GM08714 (cell line): Measurements from ENCODE around the gene CDHR1.

ENCODE experiments used
- H3K4me3 ChIP-seq: fragments of 200-500 bp; sonication (Bioruptor generic); 2 replicates; pipeline ENCODE4 v1.5.1; 2014; ENCODE audit warnings: mild to moderate bottlenecking, low read length, inconsistent platforms
- ZNF274 ChIP-seq: IDR thresholded peaks from 2 replicates; pipeline ENCODE4 v1.6.1; 2012; ENCODE audit warnings: mild to moderate bottlenecking, low read depth, low read length

The CDHR1 gene

DNA sequence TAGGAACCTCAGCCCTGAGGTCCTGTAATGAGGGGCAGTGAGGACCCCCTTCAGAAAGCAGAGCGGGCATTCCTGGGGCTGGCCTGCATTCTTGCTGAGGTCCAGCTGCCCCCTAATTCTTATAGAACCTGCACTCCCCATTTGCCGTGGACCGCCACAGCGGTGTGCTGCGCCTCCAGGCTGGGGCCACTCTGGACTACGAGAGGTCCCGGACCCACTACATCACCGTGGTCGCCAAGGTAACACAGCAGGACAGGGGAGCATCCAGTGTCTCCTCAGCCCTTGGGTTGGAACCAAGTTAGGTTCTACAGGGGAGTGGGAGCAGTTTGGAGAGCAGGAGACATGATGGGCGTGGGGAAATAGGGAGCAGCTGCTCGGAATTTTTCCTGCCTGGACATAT is 7.3 kb downstream of the CDHR1 start:
- H3K4me3 ChIP-seq, result no peak overlapping the region
- TF ChIP-seq ZNF274, result no peak

DNA sequence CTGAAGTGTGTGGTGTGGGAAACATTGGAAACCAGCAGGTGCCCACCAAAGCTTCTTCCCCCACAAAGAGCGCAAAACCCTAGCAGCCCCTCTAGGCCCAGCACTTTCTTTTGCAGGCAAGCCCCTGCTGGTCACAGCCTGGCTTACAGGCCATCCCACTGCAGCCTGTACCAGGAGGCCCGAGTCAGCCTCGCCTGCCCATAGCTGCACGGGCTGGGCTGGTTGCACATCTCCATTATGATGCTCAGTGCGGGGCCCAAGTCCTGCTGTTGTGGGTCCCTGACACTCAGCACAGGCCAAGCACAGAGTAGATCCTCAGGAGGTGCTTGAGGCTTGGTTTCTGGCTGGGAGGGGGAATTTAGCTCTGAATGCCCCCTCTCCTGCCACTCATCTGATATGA is 8.0 kb downstream of the CDHR1 start:
- no peak for TF ChIP-seq ZNF274
- H3K4me3 ChIP-seq, result no peak overlapping the region

DNA sequence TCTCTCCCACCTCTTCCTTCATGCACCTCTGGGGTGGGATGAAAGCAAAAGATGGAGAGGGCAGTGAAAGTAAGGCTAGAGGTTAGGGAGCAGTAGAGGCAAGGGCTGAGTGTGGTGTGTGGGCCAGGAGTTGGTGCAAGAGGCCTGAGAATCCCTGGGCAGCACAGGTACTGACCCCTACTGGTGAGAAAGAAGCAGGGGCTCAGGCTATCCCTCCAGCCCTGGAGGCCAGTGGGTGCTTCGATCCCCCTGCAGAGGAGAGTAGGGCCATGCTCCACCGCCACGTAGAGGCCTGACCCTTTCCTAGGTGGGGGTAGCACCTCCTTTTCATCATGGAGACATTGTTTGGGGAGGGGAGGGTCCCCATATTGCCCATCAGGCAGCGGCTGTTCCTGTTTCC is 9.8 kb downstream of the CDHR1 start:
- TF ChIP-seq ZNF274, result no peak
- no peak overlapping the region for H3K4me3 ChIP-seq

DNA sequence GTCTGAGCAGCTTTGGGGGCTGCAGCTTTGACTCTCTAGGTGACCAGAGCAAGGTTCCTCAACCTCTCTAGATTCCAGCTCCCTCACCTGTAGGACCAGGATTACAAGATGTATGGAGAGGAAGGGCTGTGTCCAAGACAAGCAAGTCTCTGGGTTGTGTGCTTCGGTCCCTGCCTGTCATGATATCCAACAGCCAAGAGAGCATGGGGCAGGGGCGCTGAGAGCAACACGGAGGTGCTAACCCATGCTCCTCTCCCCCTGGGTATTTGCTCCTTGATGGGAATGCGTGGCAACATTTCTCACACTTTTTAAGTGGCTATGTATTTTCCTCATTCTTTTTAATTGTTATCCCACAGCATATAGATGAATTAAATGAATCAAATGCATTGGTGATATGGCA is 10.3 kb downstream of the CDHR1 start:
- H3K4me3 ChIP-seq, result no peak overlapping the region
- TF ChIP-seq ZNF274, result no peak

DNA sequence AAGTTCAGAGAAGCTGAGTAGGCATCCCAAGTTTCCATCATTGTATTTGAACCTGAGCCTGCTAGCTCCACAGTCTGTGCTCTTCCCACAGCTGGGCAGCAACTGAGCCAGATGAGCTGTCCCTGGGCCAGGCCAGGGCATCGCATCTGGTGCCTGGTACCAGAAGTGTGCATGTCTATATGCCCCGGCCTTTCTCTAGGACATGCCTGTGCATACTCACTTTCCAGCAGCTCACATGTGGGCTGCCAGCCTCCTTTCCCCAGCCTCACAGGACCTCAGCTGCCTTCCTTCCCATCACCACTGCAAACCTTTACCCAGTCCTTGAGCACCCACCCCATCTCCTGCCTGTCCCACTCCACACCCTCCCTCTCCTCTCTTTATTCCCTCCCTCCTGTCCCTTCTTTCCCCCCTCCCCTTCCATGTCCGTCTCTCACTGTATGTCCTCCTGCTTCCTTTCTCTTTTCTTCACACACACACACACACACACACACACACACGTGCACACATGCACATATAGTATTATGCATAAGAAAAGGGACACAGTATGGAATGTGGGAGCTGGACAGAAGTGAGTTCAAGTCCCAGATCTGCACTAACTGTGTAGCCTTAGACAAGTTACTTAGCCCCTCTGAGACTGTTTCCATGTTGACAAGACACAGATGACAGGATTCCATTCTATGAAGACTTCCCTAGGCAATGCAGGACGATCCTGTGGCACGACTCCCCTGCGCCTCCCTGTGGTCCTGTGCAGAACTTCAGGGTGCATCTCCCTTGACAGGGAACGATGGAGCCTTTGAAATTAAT is 10.9 kb downstream of the CDHR1 start:
- no peak for TF ChIP-seq ZNF274

DNA sequence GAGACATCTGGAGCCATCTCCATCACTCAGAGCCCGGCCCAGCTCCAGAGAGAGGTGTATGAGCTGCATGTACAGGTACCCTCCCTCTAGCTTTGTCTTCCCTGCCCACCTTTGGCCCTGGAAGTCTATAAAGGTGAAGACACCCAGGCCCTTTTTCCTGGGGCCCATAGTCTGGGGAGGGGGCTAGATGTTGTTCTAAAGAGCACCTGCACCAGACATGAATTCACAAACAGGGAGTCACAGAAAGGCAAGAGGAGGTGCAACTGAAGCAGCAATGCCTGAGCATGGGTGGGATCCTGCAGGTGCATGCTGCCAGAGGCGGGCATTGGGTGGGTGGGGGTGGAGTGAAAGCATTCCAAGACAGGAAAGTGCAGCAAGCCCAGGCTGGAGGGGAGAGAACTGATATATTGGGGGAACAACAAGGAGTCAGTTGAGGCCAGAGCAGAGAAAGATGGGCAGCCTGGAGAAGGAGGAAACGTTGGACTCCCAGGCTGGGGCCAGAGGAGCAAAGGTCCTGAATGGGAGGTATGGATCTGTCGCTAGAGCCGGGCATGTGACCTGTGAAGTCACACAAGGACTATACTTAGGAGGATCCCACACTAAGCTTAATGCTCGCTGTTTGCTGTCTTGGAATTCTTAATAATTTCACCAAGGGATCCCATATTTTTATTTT is 11.7 kb downstream of the CDHR1 start:
- no peak overlapping the region for H3K4me3 ChIP-seq
- TF ChIP-seq ZNF274, result no peak

More for the DNA sequence above, 10.9 kb downstream of the CDHR1 start:
- no peak overlapping the region for H3K4me3 ChIP-seq

DNA sequence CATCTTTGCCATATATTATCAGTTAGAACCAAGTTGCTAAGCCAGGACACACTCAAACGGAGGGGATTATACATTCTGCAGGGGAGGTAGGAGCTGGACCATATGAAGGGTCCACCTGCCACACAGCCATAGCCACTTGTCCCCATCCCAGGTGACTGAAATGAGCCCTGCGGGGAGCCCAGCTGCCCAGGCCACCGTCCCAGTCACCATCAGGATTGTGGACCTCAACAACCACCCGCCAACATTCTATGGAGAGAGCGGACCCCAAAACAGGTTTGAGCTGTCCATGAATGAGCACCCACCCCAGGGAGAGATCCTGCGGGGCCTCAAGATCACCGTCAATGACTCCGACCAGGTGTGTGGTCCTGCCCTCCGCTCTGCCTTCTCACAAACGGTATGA is 13.7 kb downstream of the CDHR1 start:
- H3K4me3 ChIP-seq, result no peak overlapping the region
- no peak for TF ChIP-seq ZNF274

DNA sequence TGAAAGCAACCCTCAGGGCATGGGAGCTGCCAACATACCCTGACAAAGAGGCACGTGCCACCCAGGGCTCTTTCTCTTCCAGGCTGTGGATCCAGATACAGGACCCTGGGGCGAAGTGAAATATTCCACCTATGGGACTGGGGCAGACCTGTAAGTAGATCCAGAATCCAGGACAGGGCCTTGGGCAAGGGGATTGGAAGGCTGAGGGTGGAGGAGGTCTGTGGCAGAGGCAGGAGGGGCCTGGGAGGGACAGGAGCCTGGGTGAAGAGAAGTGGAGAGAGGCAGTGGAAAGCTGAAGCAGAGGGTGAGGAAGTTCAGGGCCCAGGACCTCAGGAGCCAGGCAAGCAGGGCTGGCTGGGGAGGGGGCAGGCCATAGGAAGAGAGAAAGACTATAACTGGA is 17.2 kb downstream of the CDHR1 start:
- TF ChIP-seq ZNF274, result no peak
- H3K4me3 ChIP-seq, result no peak overlapping the region

DNA sequence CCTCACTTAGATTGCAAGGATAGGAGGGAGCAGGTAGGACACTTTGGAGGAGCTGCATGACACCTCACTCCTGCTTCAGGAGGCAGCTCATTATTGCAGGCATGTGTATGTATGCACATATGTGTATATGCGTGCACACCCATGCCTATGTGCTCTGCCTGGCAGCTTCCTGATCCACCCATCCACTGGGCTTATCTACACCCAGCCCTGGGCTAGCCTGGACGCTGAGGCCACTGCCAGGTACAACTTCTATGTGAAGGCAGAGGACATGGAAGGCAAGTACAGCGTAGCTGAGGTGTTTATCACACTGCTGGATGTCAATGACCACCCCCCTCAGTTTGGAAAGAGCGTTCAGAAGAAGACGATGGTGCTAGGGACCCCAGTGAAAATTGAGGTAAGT is 17.7 kb downstream of the CDHR1 start:
- H3K4me3 ChIP-seq, result no peak overlapping the region
- TF ChIP-seq ZNF274, result no peak

DNA sequence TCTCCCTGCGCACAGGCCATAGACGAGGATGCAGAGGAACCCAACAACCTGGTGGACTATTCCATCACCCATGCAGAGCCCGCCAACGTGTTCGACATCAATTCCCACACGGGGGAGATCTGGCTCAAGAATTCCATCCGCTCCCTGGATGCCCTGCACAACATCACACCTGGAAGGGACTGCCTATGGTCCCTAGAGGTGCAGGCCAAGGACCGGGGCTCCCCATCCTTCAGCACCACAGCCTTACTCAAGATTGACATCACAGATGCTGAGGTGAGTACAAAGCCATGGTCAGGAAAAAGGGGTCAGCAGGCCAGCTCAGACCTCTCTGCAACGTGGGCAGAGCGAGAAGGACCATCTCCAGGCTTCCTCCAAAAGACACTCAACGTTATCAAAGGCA is 18.7 kb downstream of the CDHR1 start:
- TF ChIP-seq ZNF274, result no peak
- no peak overlapping the region for H3K4me3 ChIP-seq

DNA sequence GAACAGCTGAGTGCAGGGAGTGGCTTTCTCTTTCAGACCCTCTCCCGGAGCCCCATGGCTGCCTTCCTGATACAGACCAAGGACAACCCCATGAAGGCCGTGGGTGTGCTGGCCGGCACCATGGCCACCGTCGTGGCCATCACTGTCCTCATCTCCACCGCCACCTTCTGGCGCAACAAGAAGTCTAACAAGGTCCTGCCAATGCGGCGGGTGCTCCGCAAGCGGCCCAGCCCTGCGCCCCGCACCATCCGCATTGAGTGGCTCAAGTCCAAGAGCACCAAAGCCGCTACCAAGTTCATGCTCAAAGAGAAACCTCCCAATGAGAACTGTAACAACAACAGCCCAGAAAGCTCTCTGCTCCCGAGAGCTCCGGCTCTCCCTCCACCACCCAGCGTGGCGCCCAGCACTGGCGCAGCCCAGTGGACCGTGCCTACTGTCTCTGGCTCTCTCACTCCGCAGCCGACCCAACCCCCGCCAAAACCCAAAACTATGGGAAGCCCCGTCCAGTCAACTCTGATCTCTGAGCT is 19.8 kb downstream of the CDHR1 start:
- no peak for TF ChIP-seq ZNF274
- no peak overlapping the region for H3K4me3 ChIP-seq

DNA sequence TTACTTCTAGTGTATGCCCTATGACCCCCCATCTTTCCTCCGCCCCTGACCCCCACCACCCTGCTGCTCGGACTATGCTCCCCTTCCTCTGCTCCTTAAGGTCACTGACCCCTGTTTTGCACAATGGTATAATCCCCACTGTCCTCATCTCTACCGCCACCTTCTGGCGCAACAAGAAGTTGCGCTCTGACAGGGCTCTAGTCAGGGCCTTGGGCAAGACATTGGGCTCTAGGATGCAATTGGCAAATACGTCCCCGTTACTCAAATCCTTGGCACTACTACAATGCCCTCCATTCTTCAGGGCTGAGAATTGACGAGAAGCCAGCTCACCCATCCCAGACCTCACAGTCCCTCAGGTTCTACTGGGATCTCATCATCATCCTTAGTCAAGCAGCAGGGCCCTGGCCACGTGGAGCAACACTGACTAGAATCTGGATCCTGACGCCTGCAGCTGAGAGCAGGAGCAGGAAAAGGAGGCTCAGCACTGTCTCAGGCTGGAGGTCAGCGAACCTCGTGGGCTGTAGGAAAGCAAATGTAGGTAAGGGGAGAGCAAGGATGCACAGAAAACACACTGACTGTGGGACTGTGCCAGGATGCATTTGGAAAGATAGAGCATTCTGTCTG is 20.4 kb downstream of the CDHR1 start:
- no peak for TF ChIP-seq ZNF274
- no peak overlapping the region for H3K4me3 ChIP-seq

DNA sequence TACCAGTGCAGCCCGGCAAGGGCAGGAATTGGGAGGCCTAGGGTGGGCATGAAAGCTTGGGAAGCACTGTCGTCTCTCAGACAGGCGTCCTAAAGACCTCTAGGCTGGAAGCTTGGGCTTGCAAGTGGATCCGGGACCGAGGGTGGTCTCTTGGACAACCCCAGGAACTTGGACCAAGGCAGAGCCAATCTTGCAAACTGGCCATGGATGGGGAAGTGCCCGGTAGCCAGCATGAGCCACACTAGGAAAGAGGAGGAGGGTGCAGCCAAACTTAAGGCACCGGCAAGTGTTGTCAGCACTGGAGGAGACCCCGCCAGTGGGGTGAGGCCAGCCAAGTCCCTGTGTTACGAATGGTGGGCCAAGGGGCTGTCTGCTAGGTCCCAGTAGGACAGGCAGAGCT is 22.5 kb downstream of the CDHR1 start:
- TF ChIP-seq ZNF274, result no peak
- no peak overlapping the region for H3K4me3 ChIP-seq

DNA sequence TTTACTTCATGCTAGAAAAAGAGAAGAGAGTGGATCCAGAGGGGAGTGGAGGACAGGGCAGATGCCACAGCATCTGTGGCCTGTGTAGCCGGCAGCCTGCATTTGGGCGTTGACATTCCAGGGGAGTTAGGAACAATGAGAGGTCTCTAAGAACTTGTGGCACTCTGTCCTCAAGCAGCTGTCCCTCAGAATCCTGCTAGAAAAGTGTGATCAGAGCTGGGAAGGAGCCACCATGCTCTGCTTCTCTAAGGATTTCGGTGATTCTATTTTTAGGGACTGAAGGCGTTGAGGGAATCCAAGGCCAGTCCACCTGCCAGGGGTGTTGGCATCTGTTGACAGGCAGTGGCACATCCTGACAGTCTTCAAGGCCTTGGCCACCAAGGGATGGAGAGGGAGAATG is 23.4 kb downstream of the CDHR1 start:
- no peak overlapping the region for H3K4me3 ChIP-seq
- no peak for TF ChIP-seq ZNF274

DNA sequence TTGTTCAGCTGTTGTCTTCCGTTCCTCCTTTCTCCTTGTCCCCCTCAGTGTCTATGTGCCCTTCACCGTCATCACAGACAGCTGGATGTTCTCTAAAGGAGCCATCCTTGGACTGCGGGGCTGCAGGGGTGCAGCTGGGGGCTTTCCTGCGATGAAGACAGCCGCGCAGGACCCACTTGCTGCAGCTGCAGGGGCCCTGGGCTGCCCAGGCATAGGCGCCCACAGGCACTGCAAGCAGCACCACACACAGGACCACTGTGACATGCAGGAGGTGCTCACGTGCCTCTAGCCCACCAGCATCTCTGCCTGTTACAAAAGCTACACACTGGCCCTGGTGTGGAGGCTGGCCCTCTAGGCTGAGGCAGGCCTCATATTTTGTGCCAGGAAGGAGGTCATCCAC is 27.6 kb downstream of the CDHR1 start:
- H3K4me3 ChIP-seq, result no peak overlapping the region
- no peak for TF ChIP-seq ZNF274
